GM12878 (cell line): ENCODE data around the gene C1orf21.

ENCODE experiments used
- CREM ChIP-seq: IDR thresholded peaks from 2 replicates; pipeline ENCODE4 v1.6.1; 2014; ENCODE audit warnings: antibody characterized with exemption, low read depth
- EZH2 ChIP-seq: IDR thresholded peaks from 2 replicates; pipeline ENCODE4 v1.6.1; 2012; ENCODE audit warnings: low read depth, mild to moderate bottlenecking, control low read depth, inconsistent platforms, low read length, borderline replicate concordance; ENCODE audit not compliant: control insufficient read depth
- IKZF1 ChIP-seq: fragments of 450-650 bp; conservative IDR thresholded peaks from 2 replicates; pipeline ENCODE4 v1.6.1; 2017; ENCODE audit warnings: antibody characterized with exemption, mild to moderate bottlenecking
- POLR2A ChIP-seq: IDR thresholded peaks from 2 replicates; pipeline ENCODE4 v1.6.1; 2011; ENCODE audit warnings: low read depth, mild to moderate bottlenecking, low read length
- TF ChIP-seq, protein P1 (sequence below): IDR thresholded peaks from 2 replicates; pipeline ENCODE4 v1.6.1; 2011; ENCODE audit warnings: borderline replicate concordance, low read depth, mild to moderate bottlenecking, moderate library complexity, mixed read lengths, low read length; ENCODE audit not compliant: insufficient read depth; ENCODE audit errors: extremely low read length
- TF ChIP-seq, protein P2 (sequence below), 3 experiments: IDR thresholded peaks in 2 of 3; conservative IDR thresholded peaks in 1 of 3; 2 replicates each; pipeline ENCODE4 v1.5.1; 2011; ENCODE audit warnings: low read depth in 3 of 3, low read length in 3 of 3, mild to moderate bottlenecking in 3 of 3, control low read depth in 2 of 3, moderate library complexity in 2 of 3, inconsistent platforms in 1 of 3, mixed read lengths in 1 of 3; ENCODE audit not compliant: control insufficient read depth in 2 of 3, insufficient read depth in 1 of 3; ENCODE audit errors: extremely low read depth in 1 of 3

DNA sequence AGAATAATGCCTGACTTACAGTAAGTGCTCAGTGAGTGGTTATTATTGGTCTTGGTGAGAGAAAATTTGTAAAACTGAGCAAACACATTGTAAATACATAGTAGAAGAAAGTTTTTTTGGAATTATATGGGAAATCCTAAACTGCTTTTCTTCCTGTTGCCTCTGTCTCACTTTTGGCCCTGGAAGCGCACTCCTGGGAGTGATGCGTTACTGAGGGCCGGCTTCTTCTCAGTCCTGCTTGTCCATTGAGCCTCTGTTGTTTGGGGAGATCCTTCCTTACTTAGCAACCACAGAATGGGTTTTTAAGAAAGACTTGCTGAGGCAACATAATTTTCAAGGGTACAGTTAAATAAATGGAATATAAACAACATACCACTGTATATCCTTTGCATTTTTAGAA is 201.9 kb downstream of the C1orf21 start:
- TF ChIP-seq, protein P1, sequence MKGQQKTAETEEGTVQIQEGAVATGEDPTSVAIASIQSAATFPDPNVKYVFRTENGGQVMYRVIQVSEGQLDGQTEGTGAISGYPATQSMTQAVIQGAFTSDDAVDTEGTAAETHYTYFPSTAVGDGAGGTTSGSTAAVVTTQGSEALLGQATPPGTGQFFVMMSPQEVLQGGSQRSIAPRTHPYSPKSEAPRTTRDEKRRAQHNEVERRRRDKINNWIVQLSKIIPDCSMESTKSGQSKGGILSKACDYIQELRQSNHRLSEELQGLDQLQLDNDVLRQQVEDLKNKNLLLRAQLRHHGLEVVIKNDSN = no peak
- TF ChIP-seq POLR2A (no peak), CREM (no peak), EZH2 (no peak), IKZF1 (no peak)
- TF ChIP-seq, protein P2, sequence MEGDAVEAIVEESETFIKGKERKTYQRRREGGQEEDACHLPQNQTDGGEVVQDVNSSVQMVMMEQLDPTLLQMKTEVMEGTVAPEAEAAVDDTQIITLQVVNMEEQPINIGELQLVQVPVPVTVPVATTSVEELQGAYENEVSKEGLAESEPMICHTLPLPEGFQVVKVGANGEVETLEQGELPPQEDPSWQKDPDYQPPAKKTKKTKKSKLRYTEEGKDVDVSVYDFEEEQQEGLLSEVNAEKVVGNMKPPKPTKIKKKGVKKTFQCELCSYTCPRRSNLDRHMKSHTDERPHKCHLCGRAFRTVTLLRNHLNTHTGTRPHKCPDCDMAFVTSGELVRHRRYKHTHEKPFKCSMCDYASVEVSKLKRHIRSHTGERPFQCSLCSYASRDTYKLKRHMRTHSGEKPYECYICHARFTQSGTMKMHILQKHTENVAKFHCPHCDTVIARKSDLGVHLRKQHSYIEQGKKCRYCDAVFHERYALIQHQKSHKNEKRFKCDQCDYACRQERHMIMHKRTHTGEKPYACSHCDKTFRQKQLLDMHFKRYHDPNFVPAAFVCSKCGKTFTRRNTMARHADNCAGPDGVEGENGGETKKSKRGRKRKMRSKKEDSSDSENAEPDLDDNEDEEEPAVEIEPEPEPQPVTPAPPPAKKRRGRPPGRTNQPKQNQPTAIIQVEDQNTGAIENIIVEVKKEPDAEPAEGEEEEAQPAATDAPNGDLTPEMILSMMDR (IDR thresholded peaks at IDR 0.05 in 2 of 3, conservative IDR thresholded peaks at IDR 0.05 in 1 of 3; ENCODE audit: control insufficient read depth in 2 of 3, extremely low read depth in 1 of 3, insufficient read depth in 1 of 3, low read depth in 3 of 3, low read length in 3 of 3) = no peak
